ENCODE data around the gene ZNF512B.
"Not testable (repeated sequence)": the region's sequence is repeated elsewhere in the genome, so short reads cannot be mapped to it uniquely, and the experiment has no call there.

The ZNF512B gene

DNA sequence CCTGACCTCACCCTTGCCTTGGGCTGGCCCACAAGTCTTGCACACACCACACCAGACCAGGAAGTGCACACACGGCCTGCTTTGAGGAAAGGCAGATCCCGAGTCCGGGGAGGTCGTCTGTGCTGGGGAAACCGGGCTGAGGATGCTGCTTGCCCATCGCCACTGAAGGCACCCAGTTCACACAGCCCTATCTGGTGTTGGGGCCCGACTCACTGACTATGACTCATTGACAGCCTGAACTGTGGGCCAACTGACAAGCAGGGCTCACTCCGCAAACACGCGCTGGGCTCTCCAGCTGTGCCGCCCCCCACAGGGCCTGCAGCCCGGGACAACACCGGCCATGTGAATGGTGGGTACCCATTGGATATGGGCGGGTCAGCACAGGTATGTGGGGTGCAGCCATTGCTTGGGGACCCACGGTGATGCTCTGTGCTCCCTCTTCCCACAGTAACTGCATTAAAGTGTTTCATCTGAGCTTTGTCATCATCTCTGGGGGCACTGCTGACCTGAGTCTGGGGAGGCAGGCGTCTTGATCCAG is 8.1 kb upstream of the ZNF512B start:
- no peak for DNase-seq (ENCODE audit: low read depth in 2 of 2)

DNA sequence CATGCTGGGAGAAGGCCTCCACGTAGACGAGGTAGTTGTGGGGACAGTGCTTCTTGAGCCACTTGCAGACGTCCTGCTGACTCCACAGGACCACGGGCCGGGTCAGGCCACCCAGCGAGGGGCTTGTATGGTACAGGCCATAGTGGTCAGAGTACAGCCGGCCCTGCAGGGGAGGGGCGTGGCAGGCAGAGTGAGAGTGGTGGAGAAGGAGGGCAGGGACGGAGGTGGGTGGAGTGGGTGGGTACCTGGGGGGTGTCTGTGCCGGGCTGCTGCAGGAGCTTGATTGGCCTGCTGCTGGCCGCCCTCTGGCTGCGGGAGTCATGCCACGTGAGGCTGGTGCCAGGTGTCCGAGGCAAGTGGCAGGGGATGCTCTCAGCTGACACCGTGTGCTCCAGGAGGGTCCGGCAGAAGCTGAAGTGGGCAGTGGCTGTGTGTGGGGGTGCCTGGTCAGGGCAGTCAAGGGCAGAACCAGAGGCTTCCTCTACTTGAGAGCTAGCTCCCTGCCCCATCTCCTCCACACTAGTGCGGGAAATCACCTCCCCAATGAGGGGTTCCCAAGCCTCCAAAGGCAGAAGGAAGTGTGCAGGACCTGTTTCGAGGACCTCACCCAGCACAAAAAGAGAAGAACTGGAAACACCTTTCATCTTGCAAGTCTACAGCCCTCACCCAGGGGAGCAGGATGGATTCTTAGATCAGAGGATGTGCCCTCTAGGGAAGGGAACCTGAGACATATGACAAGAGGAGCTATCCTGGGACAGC is 7.4 kb upstream of the ZNF512B start:
- no peak for DNase-seq (ENCODE audit: low read depth in 2 of 2)

GRCh38 chr20:63976511-63976910 is 6.8 kb upstream of the ZNF512B start:
- DNase-seq (ENCODE audit: low read depth in 2 of 2), result not testable (repeated sequence)

- no peak for DNase-seq (ENCODE audit: low read depth in 2 of 2)
Measured at GRCh38 chr20:63974402-63975200, 4.9 kb upstream of the ZNF512B start.

DNA sequence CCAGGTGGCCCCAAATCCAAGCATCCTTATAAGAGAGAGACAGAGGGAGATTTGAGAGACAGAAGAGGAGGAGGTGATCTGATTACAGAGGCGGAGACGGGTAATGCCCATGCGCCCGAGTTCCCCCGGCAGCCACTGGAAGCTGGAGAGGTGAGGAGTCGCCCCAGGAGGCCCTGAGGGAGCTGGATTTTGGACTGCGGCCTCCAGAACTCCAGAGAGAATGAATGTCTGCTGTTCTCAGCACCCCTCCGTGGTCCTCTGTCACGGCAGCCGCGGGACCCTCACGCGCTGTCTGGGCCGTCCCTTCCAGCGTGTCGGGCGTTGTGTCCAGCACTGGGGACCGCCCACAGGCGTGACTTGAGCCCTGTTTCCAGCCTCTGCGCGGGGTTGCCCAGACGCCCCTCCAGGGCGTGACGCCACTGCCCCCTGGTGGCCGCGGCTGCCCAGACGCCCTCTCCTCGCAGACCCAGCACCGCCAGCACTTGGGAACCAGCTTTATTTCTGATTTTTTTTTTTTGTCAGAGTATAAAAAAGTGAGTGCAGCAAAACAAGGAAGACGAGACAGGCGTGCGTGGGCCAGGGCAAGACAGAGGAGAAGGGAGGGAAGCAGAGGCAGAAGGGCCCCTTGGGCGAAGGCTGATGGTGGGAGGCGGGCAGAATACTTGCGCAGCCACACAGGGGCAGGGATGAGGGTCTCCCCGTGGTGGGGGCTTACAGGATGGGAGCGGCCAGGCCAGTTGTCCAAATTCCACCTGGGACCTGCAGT is 4.1 kb upstream of the ZNF512B start:
- DNase-seq (ENCODE audit: low read depth in 2 of 2), result peak; percentile 44 to 54

GRCh38 chr20:63973160-63973479 is 3.4 kb upstream of the ZNF512B start:
- no peak for DNase-seq (ENCODE audit: low read depth in 2 of 2)

DNA sequence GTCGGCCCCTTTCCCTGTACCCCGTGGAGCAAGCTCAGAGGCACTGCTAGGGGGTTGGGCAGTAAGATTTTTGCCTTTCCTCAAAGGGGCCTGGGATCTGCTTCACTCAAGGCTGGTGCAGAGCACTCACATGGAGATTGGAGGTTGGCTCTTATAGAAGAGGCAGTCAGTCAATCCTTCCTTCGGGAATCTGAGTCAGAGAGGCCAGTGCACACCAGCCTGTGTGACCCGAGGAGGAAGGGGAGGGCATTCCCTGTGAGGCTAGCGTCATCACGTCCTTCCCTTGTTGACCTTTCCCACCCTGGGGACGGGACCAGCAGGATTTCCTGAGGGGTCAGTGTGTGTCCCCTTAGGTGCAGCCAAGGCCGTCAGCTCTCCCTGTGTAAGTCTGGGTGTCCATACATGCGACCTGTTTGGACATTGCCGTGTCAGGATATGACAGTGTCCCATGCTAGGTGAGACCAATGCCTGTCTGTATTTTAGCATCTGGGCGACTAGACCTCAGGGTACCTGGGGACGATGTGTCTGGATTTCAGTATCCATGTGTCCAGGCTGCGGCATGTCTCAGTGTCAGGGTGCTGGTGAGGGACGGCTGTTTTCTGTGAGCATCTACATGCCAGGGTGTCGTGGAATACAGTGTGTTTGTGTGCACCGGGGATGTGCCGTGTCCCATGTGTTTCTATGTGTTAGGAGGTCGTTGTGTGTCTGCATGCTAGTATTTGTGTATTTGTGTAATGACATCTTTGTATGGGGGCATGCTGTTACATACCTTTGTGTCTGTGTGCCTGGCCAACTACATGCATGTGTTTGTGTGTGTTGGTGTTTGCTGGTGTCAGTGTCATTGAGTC is 2.8 kb upstream of the ZNF512B start:
- DNase-seq (ENCODE audit: low read depth in 2 of 2), result no peak

- DNase-seq (ENCODE audit: low read depth in 2 of 2), result not testable (repeated sequence)
Measured at GRCh38 chr20:63971960-63972311, 2.2 kb upstream of the ZNF512B start.

GRCh38 chr20:63970714-63971431 is 1.1 kb upstream of the ZNF512B start:
- no peak for DNase-seq (ENCODE audit: low read depth in 2 of 2)

- DNase-seq (ENCODE audit: low read depth in 2 of 2), result no peak
Measured at GRCh38 chr20:63968928-63969760, 586 bp downstream of the ZNF512B start.

DNA sequence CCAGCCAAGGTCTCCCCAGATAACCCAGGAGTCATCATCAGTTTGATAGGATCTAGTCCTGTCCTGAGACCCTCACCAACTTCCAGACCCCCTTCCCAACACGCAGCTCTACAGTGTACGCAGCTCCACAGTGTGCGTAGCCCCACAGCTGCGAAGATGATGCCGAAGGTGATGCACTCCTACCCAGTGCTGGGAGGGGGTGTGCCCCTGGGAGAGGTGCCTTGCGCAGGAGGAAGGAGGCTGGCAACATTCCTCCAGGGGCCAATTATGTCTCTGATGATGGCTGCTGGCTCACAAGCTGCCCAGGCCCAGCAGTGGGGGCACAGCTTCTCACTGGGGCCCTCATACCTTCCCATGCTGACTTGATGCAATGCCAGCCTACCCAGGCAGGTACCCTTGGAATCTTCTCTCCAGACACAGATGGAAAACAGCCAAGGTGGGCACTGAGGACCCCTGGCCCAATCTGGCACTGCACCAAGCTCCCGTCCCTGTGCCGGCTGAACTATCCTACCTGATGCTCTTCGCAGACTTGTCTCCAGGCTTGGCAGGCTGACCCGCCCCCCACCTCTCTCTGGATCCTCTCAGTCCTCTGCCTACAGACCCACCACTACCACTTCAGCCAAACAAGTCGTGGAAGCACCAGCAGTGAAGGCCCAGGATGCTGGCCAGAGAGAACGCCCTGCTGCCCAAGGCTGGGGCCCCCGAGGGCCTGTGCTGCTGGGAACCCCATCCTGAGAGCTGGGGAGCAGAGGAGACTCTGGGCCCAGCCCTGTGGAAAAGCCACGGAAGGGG is 1.4 kb downstream of the ZNF512B start:
- DNase-seq (ENCODE audit: low read depth in 2 of 2), result no peak

DNA sequence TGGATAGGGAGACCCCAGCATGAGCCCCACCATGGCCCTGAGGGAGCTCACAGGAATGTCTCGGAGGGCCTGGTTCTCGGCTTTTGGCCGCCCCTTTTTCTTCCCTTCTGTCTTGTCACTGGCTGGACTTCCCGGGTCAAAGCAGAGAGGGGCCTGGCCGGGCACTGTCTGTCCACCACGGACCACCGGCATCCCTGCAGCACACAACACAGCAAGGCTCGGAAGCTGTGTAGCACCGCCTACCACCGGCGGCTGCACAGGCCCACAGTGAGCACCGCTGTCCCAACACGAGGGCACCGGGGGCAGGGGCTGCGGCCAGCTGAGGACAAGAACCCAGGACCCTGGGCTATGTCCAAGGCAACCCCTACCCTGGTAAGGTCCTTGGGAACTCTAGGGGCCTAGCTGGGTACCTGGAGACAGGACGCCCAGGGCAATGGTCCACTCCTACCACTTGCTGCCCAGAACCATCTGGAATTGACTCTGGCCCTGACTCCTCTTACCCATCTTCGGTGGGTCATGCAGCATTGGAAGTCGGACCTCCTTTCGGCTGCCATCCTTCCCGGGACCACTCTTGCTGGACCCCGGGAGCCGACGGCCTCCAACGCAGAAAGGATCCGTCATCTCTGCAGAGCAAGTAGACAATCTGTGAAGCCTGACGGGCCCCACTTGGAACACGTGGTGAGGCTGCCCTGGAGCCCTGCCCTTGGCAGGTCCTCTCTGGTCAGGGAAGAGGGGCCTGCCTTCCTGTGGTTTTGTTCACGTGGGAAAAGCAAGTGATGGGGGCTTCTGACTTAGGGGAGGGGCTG is 2.2 kb downstream of the ZNF512B start:
- DNase-seq (ENCODE audit: low read depth in 2 of 2), result no peak

DNA sequence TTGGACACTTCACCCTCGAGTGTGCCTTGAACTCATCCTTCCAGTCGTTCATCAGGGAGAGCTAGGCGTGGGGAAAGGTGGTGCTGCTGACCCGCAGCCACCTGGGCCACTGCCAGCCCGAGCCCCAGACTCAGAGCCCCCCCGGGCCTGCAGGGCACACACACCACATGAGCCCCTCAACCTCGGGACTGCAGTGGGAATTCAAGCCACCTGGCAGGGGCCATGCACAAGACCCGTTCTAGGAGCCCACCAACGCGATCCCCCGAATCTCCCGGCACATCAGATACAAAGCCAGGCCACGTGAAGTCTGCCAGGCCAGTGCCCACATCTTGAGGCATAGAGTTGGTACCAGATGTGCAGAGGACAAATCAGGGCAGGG is 2.8 kb downstream of the ZNF512B start:
- DNase-seq (ENCODE audit: low read depth in 2 of 2), result no peak

- no peak for DNase-seq (ENCODE audit: low read depth in 2 of 2)
Measured at GRCh38 chr20:63966172-63966943, 3.4 kb downstream of the ZNF512B start.

DNA sequence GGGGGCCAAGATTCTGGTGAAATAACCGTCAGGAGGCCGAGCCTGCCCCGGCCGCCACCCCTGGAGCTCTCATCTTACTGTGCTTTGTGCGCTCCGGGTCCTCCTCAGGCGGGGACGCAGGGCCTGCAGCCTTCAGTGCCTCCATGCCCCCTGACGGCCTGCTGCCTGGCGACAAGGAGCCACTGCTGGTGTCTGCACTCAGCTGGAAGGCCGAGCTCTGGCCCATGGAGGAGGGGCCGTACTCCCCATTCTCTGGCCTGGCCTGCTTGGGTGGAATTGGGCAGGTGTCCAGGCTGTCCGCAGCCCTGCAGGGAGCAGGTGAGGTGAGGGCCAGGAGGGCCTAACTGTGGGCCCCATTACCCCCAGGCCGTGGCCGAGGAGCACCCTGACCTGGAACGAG is 5.3 kb downstream of the ZNF512B start:
- DNase-seq (ENCODE audit: low read depth in 2 of 2), result no peak

- DNase-seq (ENCODE audit: low read depth in 2 of 2), result no peak
Measured at GRCh38 chr20:63963784-63964301, 5.9 kb downstream of the ZNF512B start.

- DNase-seq (ENCODE audit: low read depth in 2 of 2), result no peak
Measured at GRCh38 chr20:63963348-63963741, 6.4 kb downstream of the ZNF512B start.

Data from fibroblast of skin of left quadriceps (primary cell).